ENCODE measurements around the gene MFSD2A.

DNA sequence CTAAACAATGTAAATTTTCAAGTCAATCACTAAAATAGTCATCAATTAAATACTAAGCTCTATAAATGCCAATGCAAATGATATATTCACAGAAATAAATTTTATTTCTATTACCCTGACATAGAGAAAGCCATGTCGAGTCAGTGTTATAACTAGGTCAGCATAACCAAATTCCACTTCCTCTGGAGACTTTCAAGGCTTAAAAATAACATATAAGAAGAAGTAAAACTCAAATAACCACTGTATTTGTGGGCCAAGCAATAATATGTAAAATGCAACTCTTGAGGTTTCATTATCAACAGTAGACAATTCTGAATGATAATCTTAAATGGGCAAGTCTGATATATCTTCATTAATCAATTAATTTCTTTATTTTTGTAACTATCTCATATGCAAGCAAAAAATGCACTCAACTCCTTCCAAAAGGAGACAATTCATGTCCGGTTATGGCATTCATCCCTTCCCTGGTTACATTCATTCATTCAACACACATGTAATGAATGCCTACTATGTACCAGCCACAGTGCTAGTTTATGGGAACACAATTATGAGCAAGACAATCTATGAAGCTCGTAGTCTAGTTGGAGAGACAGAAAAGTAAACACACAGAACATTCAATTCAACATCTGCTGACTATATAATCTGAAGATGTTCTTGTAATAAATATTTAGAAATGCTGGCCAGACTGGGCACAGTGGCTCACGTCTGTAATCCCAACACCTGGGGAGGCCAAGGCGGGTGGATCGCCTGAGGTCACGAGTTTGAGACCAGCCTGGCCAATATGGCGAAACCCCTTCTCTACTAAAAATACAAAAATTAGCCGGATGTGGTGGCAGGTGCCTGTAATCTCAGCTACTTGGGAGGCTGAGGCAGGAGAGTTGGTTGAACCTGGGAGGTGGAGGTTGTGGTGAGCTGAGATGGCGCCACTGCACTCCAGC is 48.5 kb downstream of the MFSD2A start:
- TF ChIP-seq CTCF (IDR thresholded peaks at IDR 0.05): no peak
- TF ChIP-seq POLR2AphosphoS5 (IDR thresholded peaks at IDR 0.05): no peak
- no peak for TF ChIP-seq POLR2A (IDR thresholded peaks at IDR 0.05)
- no peak for TF ChIP-seq EP300 (IDR thresholded peaks at IDR 0.05)

Measured in stomach (tissue), 4 donors.